HEK293 (cell line): ENCODE measurements around the gene MORC1.

Experiments
- CTCF ChIA-PET: fragments of 350-600 bp; formaldehyde crosslinking; extraction: SDS; loops from one replicate; lab custom pipeline; 2021; ENCODE audit warnings: antibody characterized with exemption; lab: Yijun Ruan, JAX
- POLR2A ChIA-PET: fragments of 300-600 bp; formaldehyde crosslinking; extraction: SDS; loops from one replicate; lab custom pipeline; 2020; ENCODE audit warnings: antibody characterized with exemption, inconsistent platforms; lab: Yijun Ruan, JAX
- H3K27ac ChIP-seq: fragments of 200-500 bp; sonication (Bioruptor generic); 2 replicates; pipeline ENCODE4 v1.5.1; 2014; ENCODE audit warnings: low read depth, low read length, control low read depth, inconsistent platforms; ENCODE audit errors: extremely low read depth
- H3K36me3 ChIP-seq, 2 experiments: fragments of 200-500 bp in 1 of 2; sonication (Bioruptor generic) in 1 of 2; 1 replicate in 1 of 2; 2 replicates in 1 of 2; pipeline ENCODE4 v1.5.1; 2014 to 2017; ENCODE audit warnings: inconsistent platforms in 2 of 2, low read length in 2 of 2; ENCODE audit not compliant: control insufficient read depth in 2 of 2, insufficient read depth in 1 of 2
- H3K4me1 ChIP-seq: fragments of 200-500 bp; sonication (Bioruptor generic); 2 replicates; pipeline ENCODE4 v1.5.1; 2014; ENCODE audit warnings: mild to moderate bottlenecking, low read length, inconsistent platforms; ENCODE audit not compliant: control insufficient read depth, insufficient read depth
- H3K4me3 ChIP-seq: 2 replicates; pipeline ENCODE4 v1.5.1; 2011; ENCODE audit warnings: low read depth, mild to moderate bottlenecking, control low read depth, low read length, moderate library complexity
- H3K9me3 ChIP-seq: fragments of 200-500 bp; sonication (Bioruptor generic); 2 replicates; pipeline ENCODE4 v1.5.1; 2014; ENCODE audit warnings: low read depth, low read length, inconsistent platforms; ENCODE audit not compliant: control insufficient read depth, insufficient read depth
- GLI4 ChIP-seq: fragments of 450-650 bp; formaldehyde crosslinking; IDR thresholded peaks from 2 replicates; pipeline ENCODE4 v1.5.1; 2016; ENCODE audit warnings: missing biosample characterization, missing genetic modification characterization
- KLF7 ChIP-seq: fragments of 450-650 bp; formaldehyde crosslinking; IDR thresholded peaks from 2 replicates; pipeline ENCODE4 v1.5.1; 2016; ENCODE audit warnings: missing biosample characterization, missing genetic modification characterization, borderline replicate concordance
- KLF8 ChIP-seq: fragments of 450-650 bp; formaldehyde crosslinking; IDR thresholded peaks from 2 replicates; pipeline ENCODE4 v1.5.1; 2016; ENCODE audit warnings: missing biosample characterization, missing genetic modification characterization
- KLF9 ChIP-seq: fragments of 450-650 bp; formaldehyde crosslinking; IDR thresholded peaks from 2 replicates; pipeline ENCODE4 v1.5.1; 2016; ENCODE audit warnings: missing biosample characterization, missing genetic modification characterization, low read depth
- ZBTB17 ChIP-seq: fragments of 450-650 bp; formaldehyde crosslinking; IDR thresholded peaks from 2 replicates; pipeline ENCODE4 v1.5.1; 2016; ENCODE audit warnings: missing biosample characterization, missing genetic modification characterization
- ZFP3 ChIP-seq: fragments of 450-650 bp; formaldehyde crosslinking; IDR thresholded peaks from 2 replicates; pipeline ENCODE4 v1.5.1; 2016; ENCODE audit warnings: low read depth, missing biosample characterization, missing genetic modification characterization
- ZFP37 ChIP-seq: fragments of 450-650 bp; formaldehyde crosslinking; IDR thresholded peaks from 2 replicates; pipeline ENCODE4 v1.5.1; 2016; ENCODE audit warnings: missing biosample characterization, missing genetic modification characterization
- ZNF10 ChIP-seq: fragments of 450-650 bp; formaldehyde crosslinking; IDR thresholded peaks from 2 replicates; pipeline ENCODE4 v1.5.1; 2017; ENCODE audit warnings: missing biosample characterization, missing genetic modification characterization
- ZNF174 ChIP-seq: fragments of 450-650 bp; formaldehyde crosslinking; IDR thresholded peaks from 2 replicates; pipeline ENCODE4 v1.5.0; 2017; ENCODE audit warnings: missing biosample characterization, mild to moderate bottlenecking, missing genetic modification characterization
- ZNF175 ChIP-seq: fragments of 450-650 bp; formaldehyde crosslinking; IDR thresholded peaks from 2 replicates; pipeline ENCODE4 v1.5.1; 2016; ENCODE audit warnings: missing biosample characterization, missing genetic modification characterization
- ZNF214 ChIP-seq: fragments of 450-650 bp; formaldehyde crosslinking; IDR thresholded peaks from 2 replicates; pipeline ENCODE4 v1.5.1; 2017; ENCODE audit warnings: missing biosample characterization, mild to moderate bottlenecking, missing genetic modification characterization, borderline replicate concordance
- ZNF223 ChIP-seq: fragments of 450-650 bp; formaldehyde crosslinking; IDR thresholded peaks from 2 replicates; pipeline ENCODE4 v1.5.1; 2016; ENCODE audit warnings: missing biosample characterization, missing genetic modification characterization
- ZNF302 ChIP-seq: fragments of 450-650 bp; formaldehyde crosslinking; IDR thresholded peaks from 2 replicates; pipeline ENCODE4 v1.5.1; 2016; ENCODE audit warnings: missing biosample characterization, missing genetic modification characterization, low read depth
- ZNF311 ChIP-seq: fragments of 450-650 bp; formaldehyde crosslinking; IDR thresholded peaks from 2 replicates; pipeline ENCODE4 v1.5.1; 2017; ENCODE audit warnings: missing biosample characterization, missing genetic modification characterization, borderline replicate concordance
- ZNF391 ChIP-seq: fragments of 450-650 bp; formaldehyde crosslinking; IDR thresholded peaks from 2 replicates; pipeline ENCODE4 v1.5.1; 2016; ENCODE audit warnings: low read depth, missing biosample characterization, missing genetic modification characterization, borderline replicate concordance
- ZNF394 ChIP-seq: fragments of 450-650 bp; formaldehyde crosslinking; IDR thresholded peaks from 2 replicates; pipeline ENCODE4 v1.5.1; 2016; ENCODE audit warnings: missing biosample characterization, missing genetic modification characterization, mild to moderate bottlenecking, moderate library complexity, borderline replicate concordance
- ZNF473 ChIP-seq: fragments of 450-650 bp; formaldehyde crosslinking; IDR thresholded peaks from 2 replicates; pipeline ENCODE4 v1.5.1; 2017; ENCODE audit warnings: missing biosample characterization, missing genetic modification characterization
- ZNF530 ChIP-seq: fragments of 450-650 bp; formaldehyde crosslinking; IDR thresholded peaks from 2 replicates; pipeline ENCODE4 v1.5.1; 2016; ENCODE audit warnings: low read depth, missing biosample characterization, missing genetic modification characterization
- ZNF561 ChIP-seq: fragments of 450-650 bp; IDR thresholded peaks from 2 replicates; pipeline ENCODE4 v1.5.1; 2018; ENCODE audit warnings: missing biosample characterization, missing genetic modification characterization, borderline replicate concordance
- ZNF585B ChIP-seq: fragments of 450-650 bp; formaldehyde crosslinking; IDR thresholded peaks from 2 replicates; pipeline ENCODE4 v1.5.1; 2016; ENCODE audit warnings: missing biosample characterization, missing genetic modification characterization
- ZNF600 ChIP-seq: fragments of 450-650 bp; formaldehyde crosslinking; IDR thresholded peaks from 2 replicates; pipeline ENCODE4 v1.5.1; 2016; ENCODE audit warnings: missing biosample characterization, missing genetic modification characterization
- ZNF664 ChIP-seq: fragments of 450-650 bp; formaldehyde crosslinking; IDR thresholded peaks from 2 replicates; pipeline ENCODE4 v1.5.1; 2016; ENCODE audit warnings: missing biosample characterization, missing genetic modification characterization
- ZNF777 ChIP-seq: fragments of 450-650 bp; formaldehyde crosslinking; IDR thresholded peaks from 2 replicates; pipeline ENCODE4 v1.5.1; 2017; ENCODE audit warnings: missing biosample characterization, missing genetic modification characterization, borderline replicate concordance
- ZNF830 ChIP-seq: fragments of 450-650 bp; IDR thresholded peaks from 2 replicates; pipeline ENCODE4 v1.5.0; 2018; ENCODE audit warnings: missing biosample characterization, missing genetic modification characterization, low read depth, mild to moderate bottlenecking, moderate library complexity
- ZSCAN16 ChIP-seq: fragments of 450-650 bp; formaldehyde crosslinking; IDR thresholded peaks from 2 replicates; pipeline ENCODE4 v1.5.1; 2016; ENCODE audit warnings: missing biosample characterization, missing genetic modification characterization
- TF ChIP-seq, protein P1 (sequence below): fragments of 450-650 bp; formaldehyde crosslinking; IDR thresholded peaks from 2 replicates; pipeline ENCODE4 v1.5.1; 2016; ENCODE audit warnings: missing biosample characterization, missing genetic modification characterization
- TF ChIP-seq, protein P2 (sequence below): fragments of 450-650 bp; formaldehyde crosslinking; IDR thresholded peaks from 2 replicates; pipeline ENCODE4 v1.5.1; 2016; ENCODE audit warnings: missing biosample characterization, missing genetic modification characterization

The MORC1 gene

DNA sequence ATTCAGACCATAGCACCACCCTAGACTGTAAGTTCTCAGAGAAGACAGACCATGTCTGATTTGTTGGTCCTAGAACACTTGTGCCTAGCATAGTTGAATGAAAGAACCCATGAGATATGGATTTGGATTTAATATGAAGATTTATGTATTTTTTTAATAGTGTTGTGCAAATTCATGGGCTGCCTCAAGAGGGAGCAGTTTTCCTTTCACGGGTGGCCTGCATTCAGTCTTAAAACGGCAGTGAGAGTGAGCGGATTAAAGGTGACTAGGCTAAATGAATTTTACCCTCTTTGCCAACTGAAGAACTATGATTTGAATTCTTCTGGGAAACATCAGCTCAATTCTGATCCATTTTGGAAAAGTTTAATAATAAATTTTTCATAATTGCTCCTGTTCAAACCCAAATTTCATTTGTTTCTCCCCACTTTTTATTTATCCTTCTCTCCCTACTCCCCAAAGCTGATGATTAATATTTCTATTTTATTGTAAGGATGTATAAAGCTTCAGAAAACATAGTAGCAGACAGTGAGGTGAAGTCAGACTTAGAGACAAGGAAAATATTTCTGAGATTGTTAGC is 67.3 kb downstream of the MORC1 start (continued):
- TF ChIP-seq, protein P1, sequence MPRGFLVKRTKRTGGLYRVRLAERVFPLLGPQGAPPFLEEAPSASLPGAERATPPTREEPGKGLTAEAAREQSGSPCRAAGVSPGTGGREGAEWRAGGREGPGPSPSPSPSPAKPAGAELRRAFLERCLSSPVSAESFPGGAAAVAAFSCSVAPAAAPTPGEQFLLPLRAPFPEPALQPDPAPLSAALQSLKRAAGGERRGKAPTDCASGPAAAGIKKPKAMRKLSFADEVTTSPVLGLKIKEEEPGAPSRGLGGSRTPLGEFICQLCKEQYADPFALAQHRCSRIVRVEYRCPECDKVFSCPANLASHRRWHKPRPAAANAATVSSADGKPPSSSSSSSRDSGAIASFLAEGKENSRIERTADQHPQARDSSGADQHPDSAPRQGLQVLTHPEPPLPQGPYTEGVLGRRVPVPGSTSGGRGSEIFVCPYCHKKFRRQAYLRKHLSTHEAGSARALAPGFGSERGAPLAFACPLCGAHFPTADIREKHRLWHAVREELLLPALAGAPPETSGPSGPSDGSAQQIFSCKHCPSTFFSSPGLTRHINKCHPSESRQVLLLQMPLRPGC (tag by site-specific recombination) = no peak
- no peak for TF ChIP-seq ZNF174 (tag by site-specific recombination)
- no peak for TF ChIP-seq ZNF600 (tag by site-specific recombination)
- no peak for TF ChIP-seq ZNF175 (tag by site-specific recombination)
- no peak for TF ChIP-seq ZNF394 (tag by site-specific recombination)
- no peak for TF ChIP-seq ZFP3
- TF ChIP-seq ZNF830 (tag by site-specific recombination) = no peak
- no peak for TF ChIP-seq ZNF777 (tag by site-specific recombination)

- H3K27ac ChIP-seq = no peak overlapping the region
- TF ChIP-seq KLF9 (tag by site-specific recombination) = no peak
- no peak for TF ChIP-seq ZNF311
- TF ChIP-seq, all 188 proteins: peak for 0
- no peaks in the 10 kb centered on the region for H3K4me1 ChIP-seq
- H3K36me3 ChIP-seq = no peaks in the 10 kb centered on the region
- no peaks in the 10 kb centered on the region for H3K9me3 ChIP-seq
- no peak overlapping the region for H3K4me3 ChIP-seq
- ChIA-PET POLR2A (no interaction called here), CTCF (interaction anchor here (1.1 kb wide), 1 partner anchor 24 kb away, joined by 4 read pairs; no protein-coding TSS in a partner anchor)
Observed at GRCh38 chr3:109047366-109047765, 70.6 kb downstream of the MORC1 start.

GRCh38 chr3:109045271-109046040 is 72.5 kb downstream of the MORC1 start:
- no peaks in the 10 kb centered on the region for H3K36me3 ChIP-seq
- no peaks in the 10 kb centered on the region for H3K9me3 ChIP-seq
- H3K27ac ChIP-seq = no peak overlapping the region
- no peaks in the 10 kb centered on the region for H3K4me1 ChIP-seq
- TF ChIP-seq ZNF664 (no peak), ZNF302 (no peak), ZNF10 (tag by site-specific recombination) (no peak), KLF8 (tag by site-specific recombination) (no peak), ZNF530 (no peak), ZSCAN16 (tag by site-specific recombination) (no peak)
- TF ChIP-seq, protein P2, sequence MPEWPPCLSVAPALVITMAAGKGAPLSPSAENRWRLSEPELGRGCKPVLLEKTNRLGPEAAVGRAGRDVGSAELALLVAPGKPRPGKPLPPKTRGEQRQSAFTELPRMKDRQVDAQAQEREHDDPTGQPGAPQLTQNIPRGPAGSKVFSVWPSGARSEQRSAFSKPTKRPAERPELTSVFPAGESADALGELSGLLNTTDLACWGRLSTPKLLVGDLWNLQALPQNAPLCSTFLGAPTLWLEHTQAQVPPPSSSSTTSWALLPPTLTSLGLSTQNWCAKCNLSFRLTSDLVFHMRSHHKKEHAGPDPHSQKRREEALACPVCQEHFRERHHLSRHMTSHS (tag by site-specific recombination) = no peak
- POLR2A ChIA-PET = no interaction called here
- CTCF ChIA-PET = no interaction called here
- no peak overlapping the region for H3K4me3 ChIP-seq

DNA sequence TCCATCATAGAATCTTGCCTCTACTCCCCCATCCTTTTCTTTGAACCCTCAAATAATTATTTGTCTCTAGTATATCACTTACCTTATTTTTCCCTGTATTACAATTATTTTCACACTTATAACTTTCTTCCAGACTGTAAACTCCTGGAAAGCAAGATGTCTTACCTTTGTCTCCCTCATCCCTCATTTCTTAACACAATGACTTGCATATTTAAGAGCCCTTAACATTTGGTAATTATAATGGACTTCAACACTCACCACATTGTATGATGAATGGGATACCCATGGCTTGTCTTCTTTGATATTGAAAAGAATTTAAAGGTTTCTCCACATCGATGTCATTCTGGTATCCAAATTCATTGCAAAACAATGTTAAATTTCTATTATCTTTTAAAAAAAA is 82.9 kb downstream of the MORC1 start:
- no peaks in the 10 kb centered on the region for H3K36me3 ChIP-seq
- no peak overlapping the region for H3K4me3 ChIP-seq
- no peaks in the 10 kb centered on the region for H3K4me1 ChIP-seq
- POLR2A ChIA-PET = no interaction called here
- no peak overlapping the region for H3K27ac ChIP-seq
- CTCF ChIA-PET = interaction anchor here (0.9 kb wide), 1 partner anchor 16 kb away, joined by 5 read pairs; no protein-coding TSS in a partner anchor
- no peaks in the 10 kb centered on the region for H3K9me3 ChIP-seq
- TF ChIP-seq GLI4 (tag by site-specific recombination) = no peak
- no peak for TF ChIP-seq ZNF473
- TF ChIP-seq ZNF561 (tag by site-specific recombination) = no peak
- TF ChIP-seq ZNF214 (tag by site-specific recombination) = no peak
- TF ChIP-seq ZFP37 (tag by site-specific recombination) = no peak
- TF ChIP-seq ZNF223 (tag by site-specific recombination) = no peak
- no peak for TF ChIP-seq KLF7 (tag by site-specific recombination)
- TF ChIP-seq, protein P1 (tag by site-specific recombination) = no peak
- no peak for TF ChIP-seq ZNF585B (tag by site-specific recombination)
- TF ChIP-seq ZBTB17 (tag by site-specific recombination) = no peak
- TF ChIP-seq ZNF391 = no peak
